Fibroblast of skin of scalp (primary cell): ENCODE data around the gene IGFL4. TPM values are rescaled to one million over a fixed set of nuclear protein-coding genes. Genes with fewer than 3 reads are reported as not detected.

Experiments
- DNase-seq: peaks from one replicate; pipeline ENCODE4 v3.0.0-alpha.2; 2013
- polyA plus RNA-seq, 2 experiments: library from polyadenylated mRNA; unstranded; fragments of 120-200 nt; gene quantifications; one replicate each; pipeline ENCODE4 v1.2.1, GENCODE V29; 2013; ENCODE audit not compliant: insufficient read length in 2 of 2

IGFL4 gene
- polyA plus RNA-seq (2013, experiment 1 of 2; ENCODE audit: insufficient read length), result 0.10 TPM
- 0.48 TPM for polyA plus RNA-seq (2013, experiment 2 of 2; ENCODE audit: insufficient read length)

DNA sequence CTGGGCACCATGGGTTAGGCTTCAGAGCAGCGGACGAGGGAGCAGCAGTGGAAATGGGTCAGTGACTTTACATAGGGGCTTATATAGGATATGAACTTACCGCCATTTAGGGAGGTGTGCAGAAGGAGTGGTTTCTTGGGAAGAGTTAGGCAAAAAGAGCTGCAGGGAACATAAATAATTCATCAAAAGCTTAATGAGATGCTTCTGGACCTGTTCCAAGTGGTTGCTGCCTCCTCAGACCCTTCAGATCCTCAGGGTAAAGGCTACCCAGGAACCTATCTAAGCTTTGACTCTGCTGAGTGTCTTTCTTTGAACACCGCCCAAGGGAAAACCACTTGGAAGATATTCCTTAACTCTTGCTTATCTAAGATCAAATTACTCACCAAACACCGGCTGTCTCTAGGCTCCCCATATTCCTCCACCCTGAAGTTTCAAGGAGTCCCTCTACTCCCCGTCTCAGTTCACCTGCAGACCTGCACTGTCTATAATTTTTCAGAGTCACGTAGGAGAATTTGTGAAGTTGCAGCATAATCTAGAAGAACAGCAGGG is at the start of gene IGFL4:
Gene IGFL4, minus strand, starts transcription at position 51 of the 549 bp plus-strand sequence. Its CDS starts 40 bp downstream, at position 11.
- no peak for DNase-seq

DNA sequence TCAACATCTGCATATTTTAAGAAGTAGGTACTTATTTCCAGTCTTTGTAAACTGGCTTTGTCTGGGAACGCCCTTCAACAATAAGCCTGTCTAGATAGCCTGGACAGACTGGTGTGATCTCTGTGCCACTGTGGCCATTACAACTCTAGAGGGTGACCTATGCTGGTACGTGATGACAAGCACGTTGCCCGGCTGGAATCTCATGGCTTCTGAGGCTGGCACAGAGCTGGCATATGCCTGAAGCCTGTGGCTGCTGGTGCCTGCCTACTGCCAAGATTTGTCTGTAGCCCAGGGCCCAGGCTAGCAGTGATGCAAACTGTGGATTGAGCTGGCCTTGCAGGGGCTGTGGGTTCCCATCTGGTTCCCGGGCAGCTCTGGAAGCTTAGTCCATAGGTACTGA is 49.6 kb upstream of the IGFL4 start:
- DNase-seq, result no peak

DNA sequence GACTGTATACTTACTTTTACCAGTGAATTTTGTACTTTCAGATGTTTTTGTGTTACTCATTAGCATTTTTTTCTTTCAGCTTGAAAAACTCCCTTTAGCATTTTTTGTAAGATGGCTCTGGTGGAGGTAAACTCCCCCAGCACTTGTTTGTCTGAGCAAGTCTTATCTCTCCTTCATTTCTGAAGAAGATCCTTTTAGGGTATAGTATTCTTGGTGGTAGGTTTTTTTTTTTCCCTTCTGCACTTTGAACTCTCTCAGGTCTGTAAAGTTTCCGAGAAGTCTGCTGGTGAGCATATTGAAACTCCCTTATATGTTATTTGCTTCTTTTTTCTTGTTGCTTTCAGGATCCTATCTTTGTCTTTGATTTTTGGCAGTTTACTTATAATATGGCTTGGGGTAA is 48.6 kb upstream of the IGFL4 start:
- no peak for DNase-seq

DNA sequence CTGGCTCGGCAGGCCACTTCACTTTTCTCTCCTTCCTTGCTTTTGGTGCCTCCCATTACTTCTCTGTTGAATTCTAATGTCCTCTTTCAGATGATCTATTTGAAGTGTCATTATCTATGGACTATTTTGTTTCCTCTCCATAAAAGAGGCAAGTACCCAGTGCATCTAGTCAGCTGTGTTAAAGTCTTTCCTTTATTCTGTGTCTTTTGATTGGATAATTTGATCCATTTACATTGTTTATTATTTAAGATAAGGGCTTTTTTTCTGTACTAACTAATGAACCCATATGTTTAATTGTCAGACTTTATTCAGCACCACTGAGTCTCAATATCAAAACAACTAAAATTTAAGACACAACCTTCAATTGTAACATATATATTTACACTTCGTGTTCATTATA is 47.3 kb upstream of the IGFL4 start:
- DNase-seq, result no peak

DNA sequence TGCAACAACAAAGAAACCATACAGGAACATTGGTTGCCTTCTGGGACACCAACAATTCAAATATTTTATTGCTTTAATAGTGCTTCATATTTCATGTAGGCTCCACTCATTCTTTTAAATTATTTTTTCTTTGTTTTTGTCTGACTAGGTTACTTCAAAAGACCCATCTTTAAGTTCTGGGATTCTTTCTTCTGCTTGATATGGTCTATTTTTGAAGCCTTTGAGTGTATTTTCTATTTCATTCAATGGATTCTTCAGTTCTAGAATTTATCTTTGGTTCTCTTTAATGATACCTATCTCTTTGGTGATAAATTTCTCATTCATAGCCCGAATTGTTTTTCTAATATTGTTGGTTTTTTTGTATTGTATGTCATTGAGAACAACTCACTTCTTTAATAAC is 45.1 kb upstream of the IGFL4 start:
- no peak for DNase-seq

DNA sequence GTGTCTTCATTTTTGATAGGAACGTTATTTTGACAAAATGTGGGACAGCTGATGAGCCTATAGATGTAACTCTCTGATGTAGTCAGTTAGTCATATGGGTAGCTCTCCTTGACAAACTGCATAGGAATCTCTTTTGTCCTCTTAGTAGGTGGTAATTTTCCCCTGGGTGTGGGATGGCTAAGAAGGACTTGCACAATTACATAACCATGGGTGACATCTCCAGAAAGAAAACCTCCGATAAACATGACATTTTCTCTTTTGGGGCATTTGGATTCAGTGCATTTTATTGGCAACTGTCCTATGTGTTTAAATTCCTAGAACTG is 41.9 kb upstream of the IGFL4 start:
- DNase-seq, result peak; percentile 56

DNA sequence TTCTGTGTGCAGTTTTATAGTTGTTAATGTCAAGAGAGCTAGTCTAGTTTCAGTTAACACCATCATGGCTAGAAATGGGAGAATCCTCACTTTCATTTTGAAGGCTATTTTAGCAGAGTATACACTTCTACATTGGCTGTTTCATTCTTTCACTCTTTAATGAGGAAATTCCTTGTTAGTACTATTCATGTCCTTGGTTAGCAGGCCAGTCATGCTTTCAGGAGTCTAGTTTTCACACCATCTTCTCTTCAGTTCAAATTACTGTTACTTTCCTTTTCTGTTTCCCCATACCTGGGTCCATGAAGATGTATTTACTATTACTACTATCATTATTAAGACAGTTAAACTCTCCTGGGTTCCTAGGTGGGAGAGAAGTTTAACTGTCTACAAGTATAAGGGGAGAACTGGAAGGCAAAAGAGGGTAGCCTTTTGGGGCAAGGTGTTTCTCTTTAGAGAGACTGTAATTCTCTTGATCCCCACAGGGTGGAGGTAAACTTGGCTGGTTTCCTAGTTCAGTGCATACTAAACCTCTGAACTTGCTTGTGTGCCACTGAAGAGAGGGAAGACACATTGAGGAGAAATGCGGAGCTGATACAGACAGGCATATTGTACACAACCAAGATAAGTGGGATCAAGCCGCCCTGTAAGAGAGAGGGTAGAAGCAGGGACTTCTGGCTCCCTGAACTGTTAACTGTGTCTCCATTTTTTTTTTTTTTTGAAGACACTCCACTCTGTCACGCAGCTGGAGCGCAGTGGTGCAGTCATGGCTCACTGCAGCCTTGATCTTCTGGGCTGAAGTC is 41.3 kb upstream of the IGFL4 start:
- peak; percentile 67 for DNase-seq

DNA sequence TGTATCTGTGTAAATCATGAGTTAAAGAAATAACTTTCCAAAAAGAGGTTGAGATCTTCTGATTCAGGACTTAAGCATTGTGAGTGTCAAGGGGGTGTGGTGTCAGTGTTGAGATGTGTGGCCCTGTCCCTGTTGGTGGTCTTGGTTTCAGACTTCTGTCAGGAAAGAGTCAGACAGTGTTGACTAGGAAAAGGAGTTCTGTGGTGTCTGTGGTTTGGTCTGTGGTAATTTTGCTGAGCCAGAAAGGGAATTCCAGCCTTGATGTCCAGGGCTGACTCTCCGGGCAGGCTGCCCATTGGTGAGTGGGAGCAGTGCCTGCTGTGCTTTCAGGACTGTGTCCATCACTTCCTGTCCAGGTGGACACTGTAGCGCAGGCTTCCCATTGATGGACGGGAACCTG is 39.8 kb upstream of the IGFL4 start:
- DNase-seq, result peak; percentile 98

DNA sequence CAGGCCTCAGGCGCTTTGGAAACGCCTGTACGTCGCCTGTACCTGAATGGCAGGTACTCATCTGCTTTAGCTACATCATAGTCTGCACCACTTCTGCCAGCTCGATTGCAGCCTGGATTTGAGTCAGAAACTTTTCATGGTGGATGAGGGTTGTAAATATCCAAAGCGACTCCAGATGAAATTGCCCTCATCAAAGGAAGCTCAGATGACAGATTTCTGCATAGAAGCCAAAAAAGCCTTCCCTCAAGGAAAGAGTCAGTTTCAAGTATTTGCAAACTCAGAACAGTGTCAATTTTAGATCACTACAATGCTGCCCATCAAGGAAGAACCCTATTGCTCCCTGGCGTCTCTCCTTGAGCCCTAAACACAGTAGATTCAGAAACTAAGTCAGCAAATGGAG is 38.8 kb upstream of the IGFL4 start:
- DNase-seq, result no peak

DNA sequence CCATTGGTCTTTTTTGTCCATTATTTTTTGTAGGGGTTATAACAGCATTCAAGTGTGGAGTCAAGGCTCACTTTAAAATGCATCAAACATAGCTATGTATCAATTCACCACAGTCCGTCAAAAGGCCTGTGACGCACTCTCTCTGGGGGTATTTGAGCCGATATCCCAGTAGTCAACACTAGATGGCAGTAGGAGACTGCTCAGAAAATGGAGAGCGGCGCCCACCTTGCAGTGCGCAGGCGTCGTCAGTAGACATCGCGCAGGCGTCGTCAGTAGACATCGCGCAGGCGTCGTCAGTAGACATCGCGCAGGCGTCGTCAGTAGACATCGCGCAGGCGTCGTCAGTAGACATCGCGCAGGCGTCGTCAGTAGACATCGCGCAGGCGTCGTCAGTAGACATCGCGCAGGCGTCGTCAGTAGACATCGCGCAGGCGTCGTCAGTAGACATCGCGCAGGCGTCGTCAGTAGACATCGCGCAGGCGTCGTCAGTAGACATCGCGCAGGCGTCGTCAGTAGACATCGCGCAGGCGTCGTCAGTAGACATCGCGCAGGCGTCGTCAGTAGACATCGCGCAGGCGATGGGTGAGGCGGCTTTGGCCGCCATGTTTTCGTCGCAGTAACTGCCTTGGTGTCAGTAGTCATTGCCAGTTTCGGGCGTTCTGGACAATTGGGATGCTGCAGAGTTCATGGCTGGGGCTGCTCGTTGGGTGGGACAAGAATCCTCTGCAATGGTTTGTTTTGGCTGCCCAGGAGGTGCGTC is 38.0 kb upstream of the IGFL4 start:
- DNase-seq, result peak; percentile 74

DNA sequence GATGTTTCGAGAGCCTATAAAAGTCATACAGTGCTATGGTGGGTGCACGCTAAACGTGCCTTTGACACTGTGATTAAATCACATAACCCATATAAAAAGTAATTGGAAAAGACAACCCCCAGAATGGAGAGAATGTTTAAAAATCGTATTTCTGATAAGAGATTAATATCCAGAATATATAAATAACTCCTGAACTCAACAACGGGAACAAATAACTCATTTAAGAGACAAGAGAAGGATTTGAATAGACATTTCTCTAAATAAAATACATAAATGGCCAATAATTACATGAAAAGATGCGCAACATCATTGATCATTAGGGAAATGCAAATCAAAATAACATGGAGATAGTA is 37.0 kb upstream of the IGFL4 start:
- no peak for DNase-seq

DNA sequence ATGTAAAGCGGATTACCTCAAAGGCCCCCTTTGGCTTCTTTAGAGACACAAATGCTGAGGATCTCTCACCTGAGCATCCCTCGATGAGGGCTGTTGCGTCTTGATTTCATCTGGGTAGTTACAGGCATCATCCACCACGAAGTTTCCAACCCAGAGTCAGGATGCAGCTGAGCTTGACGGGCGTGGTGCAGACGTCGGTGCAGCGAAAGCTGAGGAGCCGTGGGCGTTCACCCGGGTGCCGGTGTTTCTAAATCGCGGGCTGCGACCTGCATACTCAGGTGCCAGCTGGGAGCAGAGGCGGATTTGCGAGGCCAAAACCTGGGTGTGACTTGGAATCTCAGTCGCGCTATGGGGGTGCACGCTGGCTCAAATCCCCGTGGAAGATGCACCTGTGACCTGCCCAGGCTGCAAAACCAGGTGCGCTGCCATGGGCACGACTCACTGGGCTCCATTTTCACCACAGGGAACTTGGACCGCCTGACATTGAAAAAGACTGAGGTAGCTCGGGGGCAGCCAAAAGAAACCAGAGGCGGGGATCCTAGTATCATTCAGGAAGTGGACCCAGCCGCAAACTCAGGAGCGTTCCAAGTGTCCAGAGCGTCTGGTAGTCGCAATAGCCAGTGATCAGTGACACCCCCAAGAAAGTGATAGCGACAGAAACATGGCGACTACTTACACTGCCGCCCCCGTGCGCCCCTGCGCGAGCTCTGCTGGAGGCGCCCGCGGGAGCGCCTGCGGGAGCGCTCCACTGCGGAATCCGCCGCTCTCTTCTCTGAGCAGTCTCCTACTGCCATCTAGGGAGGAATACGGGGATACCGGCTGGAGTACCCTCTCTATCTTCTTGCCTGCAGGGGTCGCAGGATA is 36.4 kb upstream of the IGFL4 start:
- peak; percentile 84 for DNase-seq

DNA sequence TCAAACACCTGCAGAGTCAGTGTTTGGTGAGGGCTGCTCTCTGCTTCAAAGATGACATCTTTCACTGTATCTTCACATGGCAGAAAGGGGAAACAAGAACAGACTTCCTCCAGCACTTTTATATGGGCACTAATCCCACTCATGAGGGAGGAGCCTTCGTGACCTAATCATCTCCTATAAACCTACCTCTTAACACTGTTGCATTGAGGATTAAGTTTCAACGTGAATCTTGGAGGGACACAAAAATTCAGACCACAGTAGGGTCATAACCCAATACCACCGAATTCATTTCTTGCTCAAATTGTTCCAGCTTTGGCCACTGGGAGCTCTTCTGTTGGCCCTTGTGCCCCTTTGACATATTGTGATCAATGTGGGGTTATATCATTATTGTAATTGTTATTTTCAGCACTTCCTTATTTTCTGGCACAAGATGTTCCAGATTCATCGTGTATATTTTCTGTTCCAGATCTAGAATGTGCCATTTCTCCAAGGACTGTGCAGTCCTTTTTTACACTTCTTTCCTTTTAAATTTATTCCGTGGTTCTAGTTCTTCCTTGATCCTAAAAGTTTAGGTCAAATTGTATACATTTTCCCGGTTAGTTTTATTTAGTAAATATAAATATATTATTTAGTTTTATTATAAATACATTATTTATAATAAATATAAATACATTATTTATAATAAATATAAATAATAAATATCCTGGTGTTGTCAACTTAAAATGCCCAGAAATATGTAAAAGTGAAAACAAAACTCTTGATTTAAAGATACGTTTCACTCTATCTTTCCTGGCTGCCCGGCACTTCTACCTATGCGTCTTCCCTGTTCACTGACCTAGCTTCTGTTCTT is 35.5 kb upstream of the IGFL4 start:
- DNase-seq, result no peak

DNA sequence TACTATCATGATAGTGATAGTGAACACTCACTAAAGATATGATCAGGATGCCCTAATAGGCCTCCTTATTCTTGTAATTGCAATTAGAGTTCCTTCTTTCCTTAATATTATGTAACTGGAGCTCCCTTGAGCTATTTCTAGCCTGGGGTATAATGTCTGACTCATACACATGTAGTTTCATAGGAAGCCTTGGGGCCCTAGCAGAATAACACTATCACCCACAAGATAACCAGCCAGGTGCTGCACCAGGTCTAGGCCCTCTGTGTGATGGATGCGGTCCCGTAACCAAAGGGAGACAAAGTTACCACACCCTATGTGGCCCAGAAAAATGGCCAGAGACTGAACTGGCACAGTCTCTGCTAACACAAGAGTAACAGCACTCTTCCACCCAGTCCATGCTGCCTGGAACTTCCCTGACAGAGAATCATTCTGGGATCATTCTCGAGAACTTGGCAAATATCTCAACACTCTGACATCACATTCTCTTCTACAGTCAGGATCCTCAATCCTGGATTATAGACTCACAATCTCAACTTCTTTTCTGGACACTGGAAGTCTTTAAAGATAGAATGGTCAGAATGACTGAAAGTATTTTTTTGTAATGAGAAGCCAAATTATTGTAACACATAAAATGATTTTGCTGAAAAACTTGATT is 32.6 kb upstream of the IGFL4 start:
- no peak for DNase-seq

DNA sequence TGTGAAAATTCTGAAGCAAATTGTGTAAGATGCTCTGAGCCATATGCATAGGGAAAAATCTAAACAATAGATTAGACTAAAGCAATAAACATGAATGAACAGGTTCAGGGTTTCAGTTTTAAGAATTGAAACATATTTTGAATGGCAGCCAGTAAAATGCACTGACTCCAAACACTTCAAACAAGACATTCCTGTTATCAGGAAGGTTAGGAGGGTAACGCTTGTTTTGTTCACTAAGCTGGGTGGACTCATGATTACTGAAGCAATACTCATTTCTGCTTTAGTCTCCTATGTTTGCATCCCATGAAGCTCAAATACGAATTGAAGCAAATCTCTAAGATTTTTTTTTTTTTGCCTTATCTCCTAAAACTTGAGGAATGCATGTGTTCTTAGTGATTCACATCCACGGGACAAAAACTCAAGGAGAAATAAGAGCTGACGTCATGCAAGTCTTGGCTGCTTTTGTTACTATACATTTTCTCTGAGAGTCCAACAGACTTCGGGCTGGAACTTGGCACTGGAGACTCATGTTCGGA is 29.1 kb upstream of the IGFL4 start:
- peak; percentile 78 for DNase-seq

DNA sequence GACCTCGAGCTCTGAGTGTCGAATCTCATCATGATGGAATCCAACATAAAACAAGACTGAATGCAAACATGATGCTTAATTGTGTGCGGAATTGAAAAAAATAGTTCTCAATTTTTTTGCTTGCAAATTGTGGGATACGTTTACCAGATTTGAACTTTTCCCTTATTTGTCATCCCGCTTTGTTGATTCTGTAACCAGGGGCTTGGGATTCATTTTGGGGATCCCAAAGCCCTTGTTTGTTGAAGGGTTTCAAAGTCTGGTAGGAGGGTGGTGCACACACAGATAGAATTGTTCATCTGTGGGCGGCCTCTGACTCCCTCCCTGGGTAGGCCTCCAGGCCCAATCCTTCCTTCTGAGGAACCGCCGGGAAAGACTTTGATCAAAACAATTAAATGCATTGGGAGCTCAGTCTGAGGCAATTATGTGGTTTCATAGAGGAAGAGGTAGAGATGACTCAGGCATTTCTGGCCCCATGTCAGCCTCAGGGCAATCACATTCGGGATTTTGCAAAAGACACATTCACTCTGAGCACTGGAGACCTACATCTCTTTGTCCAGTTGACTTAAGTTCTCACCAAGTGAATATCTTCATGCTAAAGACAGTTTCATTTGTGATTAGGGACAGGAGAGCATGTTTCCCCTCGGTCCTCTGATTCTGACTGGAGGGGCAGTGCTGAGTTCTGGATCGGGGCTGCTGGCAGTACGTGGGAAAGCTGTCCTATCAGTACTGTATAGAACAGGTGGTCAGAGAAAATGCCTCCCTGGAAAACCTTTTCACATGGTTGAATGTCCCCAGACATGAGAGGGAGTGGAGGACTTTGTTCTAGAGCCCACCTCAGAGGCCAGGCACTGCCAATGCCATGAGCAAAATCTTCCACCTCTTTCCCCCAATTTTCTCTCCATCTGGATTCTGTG is 27.8 kb upstream of the IGFL4 start:
- DNase-seq, result peak; percentile 59

DNA sequence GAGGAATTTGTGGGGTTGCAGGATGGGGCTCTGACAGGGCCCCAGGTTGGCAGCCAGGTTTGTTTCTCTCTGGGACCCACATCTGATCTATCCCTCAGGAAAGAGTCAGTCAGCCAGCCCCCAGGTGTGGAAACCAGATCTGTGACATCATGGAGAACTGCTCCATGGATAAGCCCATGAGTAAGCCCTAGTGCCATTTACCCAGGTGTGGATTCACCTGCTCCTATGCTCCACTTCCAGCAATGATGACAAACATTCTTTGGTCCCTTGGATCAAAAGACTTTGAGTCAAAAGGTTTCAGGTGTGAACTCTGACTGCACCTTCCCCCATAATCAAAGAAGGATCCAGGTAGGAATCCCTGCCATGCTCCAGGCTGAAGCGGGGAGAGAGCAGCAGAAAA is 26.9 kb upstream of the IGFL4 start:
- no peak for DNase-seq

DNA sequence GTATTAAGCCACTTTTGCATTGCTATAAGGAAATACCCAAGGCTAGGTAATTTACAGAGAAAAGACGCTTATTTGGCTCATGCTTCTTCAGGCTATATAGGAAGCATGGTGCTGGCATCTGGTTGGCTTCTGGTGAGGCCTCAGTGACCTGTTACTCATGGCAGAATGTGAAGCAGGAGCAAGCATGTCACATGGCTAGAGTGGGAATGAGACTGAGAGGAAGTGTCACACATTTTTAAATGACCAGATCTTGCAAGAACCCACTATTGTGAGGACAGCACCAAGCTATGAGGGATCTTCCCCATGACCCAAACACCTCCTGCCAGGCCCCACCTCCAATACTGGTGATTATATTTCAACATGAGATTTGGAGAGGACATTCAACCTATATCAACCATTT is 25.7 kb upstream of the IGFL4 start:
- no peak for DNase-seq

DNA sequence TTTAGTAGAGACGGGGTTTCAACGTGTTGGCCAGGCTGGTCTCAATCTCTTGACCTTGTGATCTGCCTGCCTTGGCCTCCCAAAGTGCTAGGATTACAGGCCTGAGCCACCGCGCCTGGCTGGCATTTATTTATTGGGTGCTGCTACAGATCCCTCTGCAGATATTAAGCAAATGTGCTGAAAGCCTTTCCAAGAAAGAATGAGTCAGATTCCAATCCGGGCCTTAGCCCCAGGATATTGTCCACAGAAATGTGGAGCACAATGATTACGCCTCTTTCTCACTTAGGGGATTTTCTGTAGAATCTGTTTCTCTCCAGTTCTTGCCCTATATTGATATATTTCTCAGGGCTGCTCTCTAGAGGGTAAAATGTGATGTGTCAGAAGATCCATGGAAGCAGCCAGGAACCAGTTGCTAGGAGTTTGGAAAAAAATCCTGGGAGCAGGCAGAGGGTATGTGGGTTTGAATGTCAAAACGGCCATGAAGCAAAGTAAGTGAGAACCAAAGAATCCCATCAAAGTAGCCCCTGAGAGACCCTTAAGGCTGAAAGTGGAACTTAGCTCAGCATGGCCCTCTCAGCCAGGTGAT is 24.8 kb upstream of the IGFL4 start:
- peak; percentile 14 for DNase-seq

DNA sequence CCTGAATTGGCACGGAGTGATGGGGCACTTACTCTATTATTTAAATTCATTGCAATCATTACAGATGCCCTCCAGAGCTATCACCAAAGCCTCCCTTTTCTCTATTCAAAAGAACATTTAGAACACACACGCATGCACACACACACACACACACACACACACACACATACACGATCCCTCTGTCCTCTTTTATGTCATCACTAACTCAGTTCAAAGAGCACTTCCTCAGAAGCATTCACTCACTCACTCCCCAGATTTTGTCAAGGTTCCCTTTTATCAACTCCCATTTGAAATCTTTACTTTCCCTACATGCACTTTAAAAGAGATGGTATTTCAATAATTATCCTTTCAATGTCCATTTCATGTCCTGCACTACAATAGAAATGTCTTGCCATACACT is 22.4 kb upstream of the IGFL4 start:
- no peak for DNase-seq
